ENCODE data around the gene TIMM17B.
A peak's percentile ranks its signal among the peaks of the same experiment; 100 is the strongest.

TIMM17B gene

DNA sequence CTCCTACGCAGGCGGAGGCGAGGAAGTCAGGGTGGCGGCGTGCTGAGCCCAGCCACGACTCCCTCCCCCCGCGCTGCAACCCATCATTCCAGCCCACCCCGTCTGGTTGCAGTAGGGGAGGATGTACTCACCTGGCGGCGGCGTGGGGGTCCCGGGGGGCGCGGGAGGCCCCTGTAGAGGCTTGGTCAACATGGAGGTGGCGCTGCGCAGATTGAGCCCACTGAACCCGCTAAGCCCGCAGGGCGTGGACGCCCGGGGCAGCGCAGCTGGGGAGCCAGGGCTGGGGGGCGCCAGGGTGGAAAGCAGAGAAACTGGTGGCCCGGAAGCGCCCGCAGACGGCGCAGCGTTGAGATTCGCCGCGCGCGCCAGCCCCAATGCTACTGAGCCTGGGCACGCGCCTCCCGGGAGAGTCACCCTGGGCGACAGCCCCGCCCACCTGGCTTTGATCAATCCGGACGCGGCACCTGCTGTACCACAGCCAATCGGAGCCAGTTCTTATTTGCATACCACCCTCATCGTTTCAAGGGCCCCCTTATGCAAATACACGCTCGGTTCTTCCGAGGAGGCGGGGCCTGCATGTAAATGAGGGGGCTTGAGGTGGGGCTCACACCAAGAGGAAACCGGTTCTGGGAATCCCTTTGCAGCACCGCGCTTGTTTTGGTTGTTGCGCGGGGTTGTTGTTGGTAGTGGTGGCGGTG, 21.2 kb upstream of the TIMM17B start, which contains the start of gene PIM2:
PIM2 (minus strand) TSS at position 382 of the 698 bp plus-strand sequence; CDS start at position 192, 190 bp downstream.
- DNase-seq: peak; percentile 87

DNA sequence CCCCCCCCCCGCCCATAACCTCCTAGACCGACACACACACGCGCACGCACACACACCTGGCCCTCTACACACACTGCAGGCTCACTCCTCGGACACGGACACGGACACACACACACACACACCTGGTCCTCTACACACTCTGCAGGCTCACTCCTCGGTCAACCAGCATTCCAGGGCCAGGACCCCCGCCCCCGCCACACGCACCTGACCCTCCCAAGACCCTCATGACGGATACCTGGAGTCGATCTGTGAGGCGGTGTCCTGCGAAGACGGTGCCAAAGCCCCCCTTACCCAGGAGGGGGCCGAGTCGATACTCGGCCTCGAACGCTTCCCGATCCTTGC, 20.7 kb upstream of the TIMM17B start:
- no peak for DNase-seq

DNA sequence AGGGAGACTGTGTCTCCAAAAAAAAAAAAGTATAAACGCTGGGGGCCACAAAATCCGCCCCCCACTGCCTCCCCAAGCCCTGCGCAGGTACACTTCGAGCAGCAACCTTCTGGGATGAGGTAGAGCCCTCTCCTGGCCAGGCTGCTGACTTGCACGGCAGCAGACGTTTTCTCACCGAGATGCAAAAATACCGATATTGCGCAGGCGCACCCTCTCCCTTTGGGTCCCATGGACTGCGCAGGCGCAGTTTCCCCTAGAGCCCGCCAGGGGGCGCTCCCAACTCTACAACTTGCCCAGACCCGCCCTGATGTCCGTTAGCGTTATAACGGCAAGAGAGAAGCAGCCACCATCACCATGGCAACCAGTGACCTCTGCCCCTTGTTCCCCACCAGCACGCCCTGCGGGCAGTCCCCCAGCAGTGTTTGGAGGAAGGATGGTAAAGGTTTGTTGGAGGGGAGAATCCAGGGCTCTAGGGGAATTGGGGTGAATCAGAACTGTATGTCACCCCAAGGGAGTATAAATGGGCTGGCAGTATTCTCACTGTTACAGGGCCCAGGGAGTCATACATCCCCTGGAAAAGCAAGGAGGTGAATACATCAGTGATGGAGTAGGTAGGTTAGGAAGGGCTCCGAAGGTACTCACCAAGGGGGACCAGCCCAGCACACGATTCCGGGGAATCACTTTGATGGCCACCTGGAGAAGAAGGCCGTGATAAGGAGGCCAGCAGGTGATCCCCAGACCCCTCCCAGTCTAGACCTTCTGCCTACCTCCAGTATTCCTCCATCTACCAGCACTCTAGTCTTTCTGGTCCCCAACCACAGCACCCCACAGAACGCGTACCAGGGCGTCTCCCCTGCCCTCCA, 19.8 kb upstream of the TIMM17B start:
- DNase-seq: peak; percentile 82 to 85

DNA sequence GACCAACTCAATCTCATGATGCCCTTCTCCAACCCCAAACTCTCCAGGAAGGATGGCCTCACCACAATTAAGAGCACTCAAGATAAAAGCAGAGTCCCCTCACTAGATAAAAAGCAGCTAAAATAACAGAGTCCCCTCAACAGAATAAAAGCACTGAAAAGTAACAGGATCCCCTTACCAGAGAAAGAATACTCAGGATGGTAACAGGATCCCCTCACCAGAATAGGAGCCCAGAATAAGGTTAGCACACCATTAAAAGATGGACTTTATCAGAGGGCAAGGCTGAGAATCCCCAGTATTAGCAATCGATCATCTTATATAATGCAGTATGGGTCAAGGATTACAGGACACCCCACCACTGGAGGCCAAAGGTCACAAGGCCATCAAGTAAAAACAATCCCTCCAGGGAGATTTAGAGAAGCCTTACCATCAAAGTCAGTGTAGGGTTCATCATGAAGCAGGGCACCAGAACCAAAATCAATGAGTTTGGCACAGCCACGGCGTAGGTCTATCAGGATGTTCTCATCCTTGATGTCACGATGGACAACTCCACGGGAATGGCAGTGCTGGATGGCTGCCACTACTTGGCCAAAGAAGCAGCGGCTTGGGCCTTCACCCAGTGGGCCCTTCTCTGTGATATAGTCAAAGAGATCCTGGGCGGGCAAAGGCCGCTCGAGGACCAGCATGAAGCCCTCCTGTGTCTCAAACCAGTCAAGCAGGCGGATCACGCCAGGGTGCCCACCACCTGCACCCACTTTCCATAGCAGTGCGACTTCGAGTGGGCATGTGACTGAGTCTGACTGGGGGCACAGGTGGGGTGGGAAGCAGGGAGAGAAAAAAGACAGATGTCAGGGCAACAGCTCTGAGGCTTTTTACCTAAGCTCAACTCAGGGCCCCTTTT, 17.3 kb upstream of the TIMM17B start:
- DNase-seq: no peak

DNA sequence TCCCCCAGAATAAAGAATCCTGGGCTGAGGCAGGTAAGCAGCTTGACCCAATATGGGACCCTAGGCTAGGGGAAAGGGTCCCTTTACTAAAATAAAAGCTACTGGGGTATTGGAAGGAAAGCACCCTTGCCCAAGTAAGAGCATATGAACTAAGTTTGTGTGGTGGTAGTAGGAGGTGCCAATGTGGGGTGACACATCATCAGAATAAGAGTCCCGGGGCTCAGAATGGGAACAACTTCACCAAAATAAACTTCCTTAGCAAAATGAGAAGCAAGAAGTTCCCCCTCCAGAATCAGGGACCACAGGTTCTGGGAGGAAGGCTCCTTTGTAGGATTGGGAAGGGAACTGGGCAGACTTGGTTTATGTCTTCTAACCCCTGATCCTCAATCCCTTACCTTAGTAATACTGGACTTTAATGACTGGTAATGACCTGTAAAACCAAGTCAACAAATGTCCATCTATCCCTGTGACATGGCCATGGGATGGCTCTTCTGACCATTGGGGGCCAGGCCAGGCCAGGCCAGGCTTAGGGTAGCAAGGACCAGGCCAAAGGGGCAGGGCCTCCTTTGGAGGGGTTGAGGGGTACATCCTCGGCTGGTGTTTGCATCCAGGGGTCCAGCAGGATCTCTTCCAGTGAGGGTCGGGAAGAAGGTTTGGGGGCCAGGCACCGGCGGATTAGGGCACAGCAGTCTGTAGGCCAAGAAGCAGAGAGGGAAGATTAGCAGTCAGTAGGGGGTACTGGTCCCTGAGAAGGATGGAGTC, 16.2 kb upstream of the TIMM17B start:
- DNase-seq: no peak

DNA sequence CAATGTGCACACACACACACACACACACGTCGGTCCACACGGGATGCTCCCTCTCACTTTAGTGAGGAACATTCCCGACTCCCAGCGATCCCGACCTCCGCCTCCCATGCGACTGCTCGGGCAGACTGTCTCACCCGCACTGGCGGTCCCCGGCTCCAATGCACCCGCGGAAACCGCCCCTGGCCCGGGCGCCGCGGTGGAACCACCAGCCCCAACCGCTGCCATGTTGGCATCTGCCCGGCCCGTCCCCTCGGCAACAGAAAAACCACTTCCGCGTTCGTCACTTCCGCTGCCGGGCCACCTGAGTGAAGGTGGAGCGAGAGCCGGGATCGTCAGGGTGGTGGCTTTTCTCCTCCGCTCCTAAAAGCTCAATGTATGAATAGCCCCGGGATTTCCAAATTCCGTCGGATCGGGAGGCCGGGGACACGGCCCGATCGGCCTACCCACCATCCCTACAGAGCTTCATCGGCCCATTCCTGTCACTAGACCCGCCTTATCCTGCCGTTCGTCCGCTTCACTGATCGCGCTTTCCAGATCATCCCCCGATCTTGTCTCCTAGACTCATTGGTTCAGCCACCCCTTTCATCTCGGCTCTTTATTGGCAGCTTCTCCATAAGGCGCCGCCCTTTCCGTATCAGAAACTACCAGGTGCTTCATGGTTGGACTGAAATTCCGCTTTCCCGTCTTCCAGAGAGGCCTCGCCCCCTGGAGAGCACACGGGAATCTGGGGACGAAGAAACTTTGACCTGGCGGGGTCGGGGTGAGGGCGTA, 14.0 kb upstream of the TIMM17B start, which contains the start of gene SLC35A2:
SLC35A2 (minus strand) TSS at position 235 of the 771 bp plus-strand sequence; CDS start at position 225, 10 bp downstream.
- peak; percentile 42 to 55 for DNase-seq

- DNase-seq: no peak
Measured at GRCh38 chrX:48910926-48911411, 13.4 kb upstream of the TIMM17B start.

DNA sequence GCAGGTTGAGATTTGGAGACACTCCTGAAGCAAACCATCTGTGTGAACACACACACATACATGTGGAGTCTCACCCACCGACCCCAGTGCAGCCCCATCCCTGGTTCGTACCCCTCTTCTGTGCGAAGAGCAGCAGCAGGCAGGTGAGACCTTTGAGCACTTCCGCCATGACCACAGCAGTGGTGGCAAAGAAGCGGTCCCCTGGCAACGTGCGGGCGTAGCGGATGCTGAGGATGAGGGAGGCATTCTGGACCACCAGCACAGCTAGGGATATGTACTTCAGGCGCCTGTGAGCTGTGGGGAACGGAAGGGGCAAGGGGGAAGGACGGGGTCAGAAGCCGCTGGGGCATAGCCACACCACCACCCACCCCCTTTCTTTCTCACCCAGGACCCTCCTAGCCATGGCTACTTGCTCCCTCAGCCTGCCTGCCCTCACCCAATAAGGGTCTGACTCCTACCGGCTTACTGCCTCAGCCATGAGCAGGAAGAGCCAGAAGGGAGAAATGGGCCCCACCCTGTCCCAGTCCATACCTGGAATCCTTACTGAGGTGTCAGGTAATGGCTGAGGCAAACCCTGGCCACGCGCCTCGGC, 12.2 kb upstream of the TIMM17B start:
- DNase-seq: no peak

- DNase-seq: no peak
Measured at GRCh38 chrX:48908600-48908999, 11.0 kb upstream of the TIMM17B start.

DNA sequence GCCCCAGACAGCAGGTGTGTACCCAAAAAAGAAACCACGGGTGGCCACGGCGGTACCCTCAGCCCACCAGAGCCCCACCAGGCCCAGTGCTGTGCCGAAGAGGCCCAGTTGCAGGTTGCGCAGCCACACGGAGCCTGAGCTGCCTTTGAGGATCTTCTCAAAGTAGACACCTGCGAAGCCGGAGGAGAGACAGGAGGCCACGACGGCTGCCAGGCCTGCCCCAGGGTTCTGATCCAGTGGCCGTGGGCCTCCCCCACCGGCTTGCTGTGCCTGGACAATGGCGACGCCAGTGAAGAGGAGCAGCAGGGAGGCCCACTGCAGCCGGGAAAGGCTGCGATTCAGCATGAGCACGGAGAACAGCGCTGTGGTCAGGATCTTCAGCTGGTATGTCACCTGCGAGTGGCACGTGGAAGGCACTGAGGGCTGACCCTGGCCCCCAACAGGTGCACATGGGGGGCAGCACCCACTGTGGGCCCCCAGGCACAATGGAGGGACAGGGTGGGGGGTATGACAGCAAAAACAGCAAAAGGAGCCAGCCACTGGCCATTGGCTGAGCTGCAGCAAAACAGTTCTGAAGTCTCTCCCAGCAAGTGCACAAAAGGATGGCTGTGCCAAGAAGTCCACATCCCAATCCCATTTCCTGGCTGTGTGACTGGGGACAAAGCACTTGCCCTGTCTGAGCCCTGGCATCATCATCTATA, 7.7 kb upstream of the TIMM17B start:
- no peak for DNase-seq

GRCh38 chrX:48904626-48905025, 7.1 kb upstream of the TIMM17B start:
- DNase-seq: no peak

GRCh38 chrX:48904180-48904579, 6.6 kb upstream of the TIMM17B start:
- DNase-seq: no peak

GRCh38 chrX:48903290-48903689, 5.7 kb upstream of the TIMM17B start:
- DNase-seq: no peak

DNA sequence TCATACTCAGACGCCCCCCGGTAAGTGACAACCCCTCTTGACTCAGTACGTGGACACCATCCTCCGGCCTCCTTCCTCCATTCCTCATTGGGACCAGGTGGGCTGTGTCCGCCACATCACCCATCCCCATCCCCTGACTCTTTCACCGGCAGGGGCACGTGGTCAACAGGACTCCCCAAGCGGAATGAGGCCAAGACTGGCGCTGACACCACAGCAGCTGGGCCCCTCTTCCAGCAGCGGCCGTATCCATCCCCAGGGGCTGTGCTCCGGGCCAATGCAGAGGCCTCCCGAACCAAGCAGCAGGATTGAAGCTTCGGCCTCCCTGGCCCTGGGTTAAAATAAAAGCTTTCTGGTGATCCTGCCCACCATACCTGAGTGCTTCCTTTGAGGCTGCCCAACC, 5.2 kb upstream of the TIMM17B start:
- DNase-seq: no peak

DNA sequence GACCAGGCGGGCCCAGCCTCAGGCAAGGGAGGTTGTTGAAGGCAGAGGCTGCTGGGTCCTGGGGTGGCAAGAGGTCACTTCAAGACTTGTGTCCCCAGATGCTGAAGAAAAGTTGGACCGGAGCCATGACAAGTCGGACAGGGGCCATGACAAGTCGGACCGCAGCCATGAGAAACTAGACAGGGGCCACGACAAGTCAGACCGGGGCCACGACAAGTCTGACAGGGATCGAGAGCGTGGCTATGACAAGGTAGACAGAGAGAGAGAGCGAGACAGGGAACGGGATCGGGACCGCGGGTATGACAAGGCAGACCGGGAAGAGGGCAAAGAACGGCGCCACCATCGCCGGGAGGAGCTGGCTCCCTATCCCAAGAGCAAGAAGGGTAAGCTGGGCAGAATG, 4.6 kb upstream of the TIMM17B start:
- no peak for DNase-seq

DNA sequence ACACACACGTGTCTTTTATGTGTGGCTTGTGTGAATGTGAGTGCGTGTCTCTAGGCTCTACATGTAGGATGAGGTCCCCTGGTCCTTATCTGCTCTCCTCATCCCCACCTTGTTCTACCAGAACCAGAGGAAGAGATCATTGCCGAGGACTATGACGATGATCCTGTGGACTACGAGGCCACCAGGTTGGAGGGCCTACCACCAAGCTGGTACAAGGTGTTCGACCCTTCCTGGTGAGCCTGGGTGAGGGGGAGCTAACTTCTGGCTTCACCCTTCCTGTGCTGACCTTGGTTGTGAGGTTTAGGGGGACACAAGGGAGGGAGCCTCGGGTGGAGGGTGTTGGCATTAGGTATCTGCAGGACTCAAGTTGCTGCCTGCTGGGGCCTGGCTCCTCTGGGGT, 3.5 kb upstream of the TIMM17B start:
- no peak for DNase-seq

GRCh38 chrX:48899078-48899410, 1.5 kb upstream of the TIMM17B start:
- no peak for DNase-seq

- peak; percentile 36 to 49 for DNase-seq
Measured at GRCh38 chrX:48897157-48897624, 377 bp downstream of the TIMM17B start.

- DNase-seq: no peak
Measured at GRCh38 chrX:48896611-48897011, 957 bp downstream of the TIMM17B start.

DNA sequence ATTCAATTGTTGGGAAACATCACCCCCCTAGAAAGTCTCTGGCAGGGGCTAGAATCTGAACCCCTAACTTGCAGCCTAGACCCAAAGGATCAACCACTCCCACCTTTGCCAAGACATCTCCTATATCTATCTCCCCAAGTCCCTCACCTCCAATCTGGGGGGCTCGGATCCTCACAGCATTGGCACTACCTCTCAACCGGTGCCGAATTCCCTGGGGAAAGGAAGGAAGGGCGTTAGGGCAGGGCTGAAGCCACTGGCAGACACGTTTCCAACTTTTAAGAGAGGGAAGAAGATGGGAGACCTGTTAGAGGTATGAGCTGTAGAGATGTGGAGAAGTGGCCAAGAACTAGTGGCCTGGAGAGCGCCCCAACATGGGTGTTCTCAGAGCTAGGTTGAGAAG, 2.7 kb downstream of the TIMM17B start:
- no peak for DNase-seq

Data from AML-193 (cell line).